AG08396 (cell line): ENCODE data around the gene BTG2.
A peak's percentile ranks its signal among the peaks of the same experiment; 100 is the strongest.
"Not testable (repeated sequence)": the region's sequence is repeated elsewhere in the genome, so short reads cannot be mapped to it uniquely, and the experiment has no call there.

Experiments used
- DNase-seq: peaks from one replicate; pipeline ENCODE4 v3.0.0; 2012; ENCODE audit warnings: low spot score, mixed read lengths

BTG2 gene

GRCh38 chr1:203304919-203305808 lies at the start of gene BTG2:
Gene BTG2, plus strand, starts transcription at chr1:203305519. Its CDS starts 88 bp downstream, at chr1:203305607.
- peak; percentile 99 for DNase-seq

- not testable (repeated sequence) for DNase-seq
These were observed 48.7 kb upstream of the BTG2 start for GRCh38 chr1:203256636-203257035.

- DNase-seq = no peak
These were observed 41.8 kb upstream of the BTG2 start for GRCh38 chr1:203263496-203263895.

DNA sequence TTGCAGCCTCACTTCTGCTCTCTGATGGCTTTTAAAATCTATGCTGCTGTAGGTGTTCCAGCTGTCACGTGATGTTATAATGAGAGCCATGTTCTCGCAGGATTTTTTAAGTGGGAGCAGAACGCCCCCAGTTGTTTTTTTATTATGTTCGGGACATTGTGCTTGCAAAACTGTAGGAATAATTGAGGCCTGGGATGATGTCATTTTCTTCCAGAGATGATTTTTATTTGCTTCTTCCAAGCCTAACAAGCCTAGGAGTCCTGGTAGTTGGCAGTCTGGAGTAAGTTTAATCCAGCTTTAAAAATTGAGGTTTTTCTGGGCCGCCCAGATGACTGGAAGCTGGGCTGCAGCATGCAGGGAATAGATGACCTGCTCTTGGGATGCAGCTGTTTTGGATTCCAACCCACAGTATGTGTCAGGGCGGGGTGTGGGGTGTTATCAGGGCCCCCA lies 41.2 kb upstream of the BTG2 start:
- no peak for DNase-seq

DNA sequence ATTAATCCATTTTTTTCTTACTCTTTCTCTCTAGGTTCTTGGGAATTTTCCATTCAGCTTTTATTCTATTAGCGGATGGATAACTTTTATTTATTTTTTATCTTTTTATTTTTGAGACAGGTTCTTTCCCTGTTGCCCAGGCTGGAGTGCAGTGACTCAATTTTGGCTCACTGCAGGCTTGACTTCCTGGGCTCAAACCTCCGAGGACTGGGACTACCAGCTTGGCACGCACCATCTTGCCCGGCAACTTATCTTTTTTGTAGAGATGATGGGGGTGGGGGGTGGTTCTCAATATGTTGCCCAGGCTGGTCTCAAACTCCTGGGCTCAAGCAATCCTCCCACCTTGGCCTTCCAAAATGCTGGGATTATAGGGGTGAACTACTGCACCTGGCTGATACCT lies 39.8 kb upstream of the BTG2 start:
- DNase-seq = no peak

DNA sequence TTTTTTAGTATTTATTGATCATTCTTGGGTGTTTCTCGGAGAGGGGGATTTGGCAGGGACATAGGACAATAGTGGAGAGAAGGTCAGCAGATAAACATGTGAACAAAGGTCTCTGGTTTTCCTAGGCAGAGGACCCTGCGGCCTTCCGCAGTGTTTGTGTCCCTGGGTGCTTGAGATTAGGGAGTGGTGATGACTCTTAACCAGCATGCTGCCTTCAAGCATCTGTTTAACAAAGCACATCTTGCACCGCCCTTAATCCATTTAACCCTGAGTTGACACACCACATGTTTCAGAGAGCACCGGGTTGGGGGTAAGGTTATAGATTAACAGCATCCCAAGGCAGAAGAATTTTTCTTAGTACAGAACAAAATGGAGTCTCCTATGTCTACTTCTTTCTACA lies 39.2 kb upstream of the BTG2 start:
- not testable (repeated sequence) for DNase-seq

GRCh38 chr1:203267347-203267846 lies 37.9 kb upstream of the BTG2 start:
- DNase-seq = peak; percentile 91

- DNase-seq = no peak
These were observed 37.4 kb upstream of the BTG2 start for GRCh38 chr1:203267912-203268311.

GRCh38 chr1:203268901-203269653 lies 36.2 kb upstream of the BTG2 start:
- DNase-seq = peak; percentile 73

DNA sequence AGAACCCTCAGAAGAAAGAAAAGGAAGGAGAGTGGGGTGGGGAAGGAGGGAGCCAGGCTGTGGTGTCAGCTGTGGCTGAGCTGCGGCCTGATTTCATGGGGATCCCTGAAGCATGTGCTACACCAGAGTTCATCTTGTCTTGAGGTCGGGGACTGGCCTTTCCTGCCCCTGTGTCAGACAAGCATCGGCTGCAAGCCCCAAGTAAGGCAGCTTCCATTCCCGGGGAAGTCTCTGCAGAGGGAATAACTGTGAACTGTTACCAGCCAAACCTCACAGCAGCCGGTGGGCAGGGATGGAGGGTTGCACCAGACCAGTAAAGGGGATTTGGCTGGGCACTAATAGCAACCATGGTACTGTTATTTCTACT lies 35.7 kb upstream of the BTG2 start:
- no peak for DNase-seq

DNA sequence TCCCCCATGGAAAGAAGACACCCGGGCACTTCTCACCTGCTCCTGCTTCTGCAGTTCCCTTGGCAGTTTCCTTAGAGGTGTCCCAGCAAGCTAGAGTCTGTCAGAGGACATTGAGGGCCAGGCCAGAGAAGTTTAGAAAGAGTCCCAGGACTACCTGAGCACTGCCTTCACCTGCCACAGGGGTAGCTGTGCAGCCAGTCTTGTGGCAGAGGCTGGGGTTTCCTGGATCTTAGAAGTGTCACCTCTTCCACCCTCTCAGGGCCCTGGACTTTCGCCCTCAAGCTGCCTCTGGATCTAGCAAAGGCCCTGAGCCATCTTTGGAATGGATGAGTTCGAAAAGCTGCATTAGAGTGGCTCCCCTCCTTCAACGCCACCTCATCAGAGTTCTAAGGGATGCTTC lies 34.9 kb upstream of the BTG2 start:
- no peak for DNase-seq

GRCh38 chr1:203271018-203271743 lies 34.1 kb upstream of the BTG2 start:
- peak; percentile 60 for DNase-seq

DNA sequence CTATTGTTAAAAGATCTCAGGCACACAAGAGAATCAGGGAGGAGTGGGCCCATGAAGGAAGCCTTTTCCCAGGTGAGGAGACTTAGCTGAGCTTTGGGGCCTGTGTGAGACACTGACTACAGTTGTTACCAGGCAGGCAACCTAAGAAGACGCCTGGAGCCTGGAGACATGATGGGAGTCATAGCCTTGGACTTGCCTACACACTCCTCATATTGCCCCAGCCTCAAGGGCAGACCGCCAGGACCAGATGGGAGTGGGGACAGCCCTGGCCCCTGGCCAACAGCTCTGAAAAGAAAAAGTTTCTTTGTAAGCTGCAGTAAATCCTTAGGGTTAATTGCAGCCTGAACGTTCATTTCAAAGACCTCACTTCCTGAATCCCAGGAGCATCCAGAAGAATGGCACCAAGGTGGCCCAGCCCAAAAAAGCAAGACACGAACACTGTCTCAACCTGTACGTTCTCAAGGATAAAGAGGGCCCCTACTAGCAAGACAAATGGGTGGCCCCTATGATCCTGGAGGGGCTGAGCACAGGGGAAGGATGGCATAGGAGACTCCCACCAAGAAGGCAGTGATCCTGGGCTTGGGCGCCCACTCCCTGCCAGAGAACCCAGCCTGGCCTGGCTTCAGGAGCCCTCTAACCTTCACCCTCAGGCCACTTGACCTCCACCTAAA lies 33.2 kb upstream of the BTG2 start:
- DNase-seq = peak; percentile 2

DNA sequence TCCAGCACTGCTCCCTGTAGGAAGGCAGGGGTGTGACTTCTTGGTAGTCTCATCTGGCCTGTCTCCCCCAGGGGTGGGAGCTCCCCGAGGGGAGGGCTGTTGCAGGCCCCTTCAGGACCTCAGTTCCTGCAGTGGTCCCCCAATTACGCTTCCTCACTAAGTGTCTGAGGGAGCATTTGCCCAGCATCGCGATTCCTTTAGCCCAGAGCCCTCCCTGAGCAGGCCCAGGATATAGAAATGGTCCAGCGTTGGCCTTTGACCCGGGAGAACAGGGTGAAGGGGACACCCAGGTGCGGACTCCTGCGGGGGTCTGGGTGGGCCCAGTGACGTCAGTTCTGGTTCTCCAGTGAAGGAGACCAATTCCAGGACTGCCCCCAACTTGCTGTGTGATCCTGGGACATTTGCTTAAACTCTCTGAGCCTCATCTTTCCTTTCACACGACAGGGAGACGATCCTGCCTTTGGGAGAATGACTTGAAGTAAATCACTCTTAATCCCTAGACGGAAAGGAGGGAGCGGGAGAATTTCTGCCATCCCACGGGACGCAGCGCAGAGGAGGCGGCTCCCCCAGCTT lies 32.6 kb upstream of the BTG2 start:
- DNase-seq = peak; percentile 0

- peak; percentile 75 for DNase-seq
These were observed 32.0 kb upstream of the BTG2 start for GRCh38 chr1:203273206-203273868.

DNA sequence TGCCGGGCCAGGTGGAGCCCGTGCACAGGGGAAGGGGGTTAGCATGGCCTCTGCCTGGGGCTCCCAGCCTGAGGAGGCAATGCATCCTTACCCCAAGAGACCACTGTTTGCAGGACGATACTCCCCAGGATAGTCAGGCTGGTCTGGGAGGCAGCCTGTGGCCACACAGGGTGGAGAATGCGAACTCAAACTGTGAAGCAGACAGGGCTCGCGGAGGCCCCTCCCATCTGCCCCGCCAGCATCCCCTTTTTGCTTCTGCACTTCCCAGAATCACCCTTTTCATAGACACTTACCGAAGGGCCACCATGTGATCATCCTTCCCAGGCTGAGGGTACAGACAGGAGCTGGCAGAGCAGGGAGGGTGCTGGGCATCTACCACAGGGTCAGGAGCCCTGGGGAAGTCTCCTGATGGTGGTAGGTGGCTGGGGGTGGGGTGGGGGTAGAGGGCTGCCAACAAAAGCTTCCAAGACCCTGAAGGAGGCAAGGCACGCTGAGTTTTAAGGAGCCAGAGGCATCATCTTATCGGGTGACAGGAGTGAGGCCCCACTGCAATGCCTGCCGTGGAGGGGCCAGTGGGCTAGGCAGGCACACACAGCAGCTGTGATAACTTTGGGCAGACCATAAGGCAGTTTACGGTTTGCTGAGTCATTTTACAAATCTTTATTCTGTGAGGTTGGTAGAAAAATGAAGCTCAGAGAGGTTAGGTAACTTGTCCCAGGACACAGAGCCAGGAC lies 31.3 kb upstream of the BTG2 start:
- DNase-seq = no peak

DNA sequence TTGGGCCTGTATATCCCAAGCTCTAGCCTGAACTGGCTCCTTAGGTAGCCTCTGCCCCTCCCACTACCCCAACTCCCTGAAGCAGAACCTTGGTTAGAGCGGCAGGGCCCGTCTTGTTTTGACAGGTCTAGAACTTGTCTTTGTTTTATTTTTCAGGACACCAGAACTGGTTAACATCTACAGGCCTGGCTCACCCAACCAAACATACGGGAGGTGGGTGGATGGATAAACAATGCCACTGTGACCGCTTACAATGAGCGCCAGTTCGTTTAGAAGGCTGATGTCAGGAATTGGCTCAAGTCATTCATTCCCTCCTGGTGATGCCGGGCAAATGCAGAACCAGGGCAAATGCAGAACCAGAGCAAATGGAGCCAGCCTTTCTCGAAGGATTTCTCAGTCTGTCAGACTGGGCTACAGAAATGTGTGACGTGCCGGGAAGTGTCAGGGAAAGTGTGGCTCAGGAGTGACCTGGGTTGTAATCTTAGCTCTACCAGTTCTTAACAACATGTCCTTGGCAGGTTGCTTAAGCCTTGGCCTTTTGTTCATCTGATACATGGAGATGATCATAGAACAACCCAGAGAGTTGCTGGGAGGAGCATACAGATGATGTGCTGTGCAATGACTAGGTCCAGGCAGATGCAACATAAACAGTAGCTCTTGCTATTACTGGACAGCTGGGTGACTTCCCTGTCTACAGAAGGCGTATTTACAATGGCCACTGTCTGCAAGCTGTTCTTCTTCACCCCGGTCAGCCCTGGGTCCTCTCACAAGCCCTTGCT lies 30.5 kb upstream of the BTG2 start:
- DNase-seq = no peak

DNA sequence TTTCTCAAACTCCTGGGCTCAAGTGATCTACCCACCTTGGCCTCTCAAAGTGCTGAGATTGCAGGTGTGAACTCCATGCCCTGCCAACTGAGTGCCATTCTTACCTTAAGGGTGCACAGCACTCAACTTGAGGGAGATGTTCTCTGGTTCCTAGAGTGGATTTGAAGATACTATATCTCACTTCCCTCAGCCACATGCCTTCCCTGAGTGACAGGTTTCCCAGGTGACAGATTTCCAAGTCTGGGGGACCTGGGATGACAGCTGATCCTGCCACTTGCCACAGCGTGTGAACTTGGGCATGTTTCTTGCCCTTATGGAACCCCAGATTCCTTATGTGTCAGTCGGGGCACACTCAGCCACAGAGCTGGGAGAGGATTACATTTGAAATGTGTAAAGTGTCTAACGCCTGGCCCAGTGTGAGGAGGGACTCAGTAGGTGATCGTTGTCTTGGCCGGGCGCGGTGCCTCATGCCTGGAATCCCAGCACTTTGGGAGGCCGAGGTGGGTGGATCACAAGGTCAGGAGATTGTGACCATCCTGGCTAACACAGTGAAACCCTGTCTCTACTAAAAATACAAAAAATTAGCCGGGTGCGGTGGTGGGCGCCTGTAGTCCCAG lies 29.6 kb upstream of the BTG2 start:
- DNase-seq = no peak

DNA sequence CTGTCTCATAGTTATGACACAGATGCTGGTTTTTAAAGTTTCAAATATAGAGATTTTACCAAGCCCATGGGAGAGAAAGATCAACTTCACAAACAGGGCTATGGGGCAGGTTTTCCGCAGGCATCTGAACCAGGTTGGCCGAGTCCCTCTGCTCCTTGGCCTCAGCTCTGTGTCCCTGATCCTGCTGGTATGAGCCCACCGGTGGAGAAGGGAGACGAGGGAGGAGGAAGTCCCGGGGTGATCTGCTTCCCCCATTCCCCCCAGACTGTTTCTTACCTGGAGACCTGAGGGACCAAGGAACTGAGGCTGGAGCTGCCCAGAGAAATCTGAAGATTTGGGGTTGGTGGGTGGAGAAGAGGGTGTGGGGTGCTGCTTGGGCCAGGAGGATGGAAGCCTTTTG lies 28.9 kb upstream of the BTG2 start:
- DNase-seq = no peak
